Dedifferentiated amniotic fluid mesenchymal stem cell (primary cell): ENCODE results near the gene ZNF207.
A peak's percentile ranks its signal among the peaks of the same experiment; 100 is the strongest.
"Not testable (repeated sequence)": the region's sequence is repeated elsewhere in the genome, so short reads cannot be mapped to it uniquely, and the experiment has no call there.

Source experiments
- DNase-seq: peaks from one replicate; pipeline ENCODE4 v3.0.0-alpha.2; 2016; ENCODE audit errors: extremely low spot score

ZNF207 gene

DNA sequence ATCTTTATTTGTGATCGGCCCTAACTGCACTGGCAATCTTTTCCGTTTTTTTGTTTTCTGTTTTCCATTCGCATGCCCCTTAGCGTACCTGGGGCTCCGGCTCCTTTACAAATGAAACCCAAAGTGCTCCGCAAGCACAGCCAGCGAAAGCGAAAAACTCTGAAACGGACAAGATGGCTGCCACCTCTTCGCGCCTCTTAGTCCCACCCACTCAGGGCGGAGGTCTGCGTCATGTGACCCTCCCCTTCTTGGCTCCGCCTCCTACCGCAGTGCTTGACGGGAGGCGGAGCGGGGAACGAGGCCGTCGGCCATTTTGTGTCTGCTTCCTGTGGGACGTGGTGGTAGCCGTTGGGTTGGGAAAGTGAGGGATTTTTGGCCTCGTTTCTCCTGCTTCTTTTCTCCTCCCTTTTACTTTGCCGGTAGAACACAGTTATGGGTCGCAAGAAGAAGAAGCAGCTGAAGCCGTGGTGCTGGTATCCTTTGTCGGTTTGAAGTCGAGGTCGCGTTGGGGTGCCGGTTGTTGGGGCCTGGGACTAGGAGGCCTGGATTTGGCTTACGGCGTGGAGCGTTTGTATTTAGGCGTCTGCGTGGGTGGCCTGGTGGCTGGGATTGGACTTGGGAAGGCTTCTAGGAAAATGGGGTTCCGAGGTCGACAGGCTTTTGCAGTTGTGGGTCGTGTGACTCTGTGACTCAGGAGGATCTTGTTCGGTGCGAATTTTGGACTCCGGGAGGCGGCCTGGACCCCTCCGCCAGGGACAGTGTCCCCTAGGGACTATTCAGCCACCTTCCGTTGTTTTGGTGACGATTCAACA lies at the start of gene ZNF207:
ZNF207 (plus strand) TSS at position 304 of the 812 bp plus-strand sequence; CDS start at position 433, 129 bp downstream.
- DNase-seq = peak; percentile 97

DNA sequence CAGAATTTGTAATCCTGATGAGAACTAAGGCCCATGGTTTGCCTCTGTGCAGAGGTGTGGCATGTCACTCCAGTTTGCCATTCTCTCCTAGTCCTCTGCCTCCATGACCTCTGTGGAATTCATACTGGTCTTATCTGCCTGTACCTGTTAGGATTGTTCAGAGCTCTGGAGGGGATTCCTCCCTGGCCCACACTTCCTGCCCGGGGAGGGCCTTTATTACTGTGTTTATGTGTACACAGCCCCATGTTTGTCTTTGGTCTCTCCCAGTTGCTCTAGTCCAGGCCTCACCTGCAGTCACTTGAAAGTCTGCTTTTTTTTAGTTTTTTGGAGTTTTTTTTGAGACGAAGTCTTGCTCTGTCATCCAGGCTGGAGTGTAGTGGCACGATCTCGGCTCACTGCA lies 47.9 kb upstream of the ZNF207 start:
- no peak for DNase-seq

DNA sequence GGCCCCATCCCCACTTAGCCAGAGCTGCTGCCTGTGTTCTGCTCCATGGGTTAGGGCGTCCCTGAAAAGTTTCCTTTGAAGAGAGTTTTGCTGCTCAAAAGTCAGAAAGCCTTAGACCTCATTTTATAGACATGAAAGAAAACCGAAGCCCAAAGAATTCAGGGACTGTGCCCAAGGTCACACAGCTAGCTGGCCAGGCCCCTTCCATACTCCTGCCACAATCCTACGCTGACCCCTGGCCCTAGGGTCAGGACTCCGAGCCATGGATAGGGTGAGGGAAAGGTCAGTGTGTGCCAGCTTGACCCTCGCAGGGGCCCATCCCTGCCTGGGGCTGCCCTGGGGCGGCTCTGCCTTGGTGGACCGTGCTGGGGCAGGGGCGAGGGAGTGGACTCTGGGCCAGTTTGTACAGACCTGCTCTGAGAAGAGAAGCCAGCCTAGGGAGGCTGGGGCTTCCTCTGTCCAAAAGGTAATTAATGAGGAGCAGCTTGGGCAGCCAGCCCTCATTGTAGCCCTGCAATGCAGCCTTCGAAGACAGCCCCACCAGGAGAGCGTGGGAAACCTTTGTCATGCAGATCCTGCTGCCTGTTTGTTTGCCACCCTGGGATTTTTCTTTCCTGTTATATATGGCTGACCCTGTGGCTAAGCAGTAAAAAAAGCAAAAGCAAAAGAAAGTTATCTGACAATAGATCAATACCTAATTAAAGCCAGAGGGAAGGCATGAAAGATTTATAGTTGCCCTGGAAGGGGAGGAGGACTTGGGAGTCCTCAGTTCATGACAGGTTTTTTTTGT lies 46.9 kb upstream of the ZNF207 start:
- no peak for DNase-seq

DNA sequence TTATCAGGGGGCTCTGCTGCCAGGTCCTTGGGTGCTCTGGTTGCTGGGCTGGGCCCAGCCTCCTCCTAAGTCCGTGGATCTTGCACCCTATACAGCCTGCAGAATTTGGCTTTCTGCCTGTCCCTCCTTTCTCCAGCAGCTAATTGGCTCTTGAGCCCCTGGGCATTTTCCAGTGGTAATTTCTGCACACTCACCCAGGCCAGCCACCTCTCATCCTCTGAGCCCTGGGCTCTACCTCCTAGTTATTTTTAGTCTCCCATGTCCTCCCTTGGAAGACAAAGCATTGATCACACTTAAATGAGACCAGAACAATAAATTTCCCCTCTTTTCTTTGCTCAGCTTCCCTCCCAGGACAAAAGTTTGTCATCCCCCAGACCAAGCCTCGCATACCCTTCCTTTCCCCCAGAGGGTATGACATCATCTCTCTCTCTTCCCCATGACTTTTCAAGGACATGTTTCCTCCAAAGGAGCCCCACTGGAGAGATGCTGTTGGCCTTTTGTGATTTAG lies 46.1 kb upstream of the ZNF207 start:
- no peak for DNase-seq

DNA sequence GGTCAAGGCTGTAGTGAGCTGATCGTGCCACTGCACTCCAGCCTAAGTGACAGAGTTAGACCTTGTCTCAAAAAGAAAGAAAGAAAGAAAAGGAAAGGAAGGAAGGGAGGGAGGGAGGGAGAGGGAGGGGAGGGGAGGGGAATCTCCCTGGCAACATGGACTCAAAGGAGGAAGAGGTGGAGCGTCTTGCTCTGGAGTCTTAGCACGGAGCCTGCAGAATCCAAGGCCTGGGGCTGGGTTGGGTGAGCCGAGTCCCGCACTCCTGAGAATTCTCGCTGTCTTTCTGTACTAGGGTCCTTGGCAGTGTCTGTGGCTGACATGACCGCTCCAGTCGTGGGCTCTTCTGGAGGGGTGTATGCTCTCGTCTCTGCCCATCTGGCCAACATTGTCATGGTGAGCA lies 44.9 kb upstream of the ZNF207 start:
- DNase-seq = no peak

DNA sequence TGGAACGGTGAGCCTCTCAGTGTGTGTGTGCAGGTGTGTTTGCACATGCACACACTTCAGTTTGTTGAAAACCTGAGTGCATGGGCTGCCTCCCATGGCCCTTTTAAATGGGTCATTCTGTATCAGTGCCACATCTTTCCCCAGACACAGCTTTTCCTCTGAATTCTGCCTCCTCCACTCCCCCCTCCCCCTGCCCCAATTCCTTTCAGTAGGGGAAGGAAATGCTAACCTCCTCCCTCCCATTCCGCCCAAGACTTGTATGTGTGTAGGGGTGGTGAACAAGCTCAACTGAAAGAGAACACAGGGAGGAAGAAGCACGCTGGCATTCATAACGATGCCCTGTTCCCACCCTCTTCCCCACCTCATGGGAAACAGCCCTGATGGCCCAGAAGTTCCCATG lies 42.3 kb upstream of the ZNF207 start:
- DNase-seq = no peak

DNA sequence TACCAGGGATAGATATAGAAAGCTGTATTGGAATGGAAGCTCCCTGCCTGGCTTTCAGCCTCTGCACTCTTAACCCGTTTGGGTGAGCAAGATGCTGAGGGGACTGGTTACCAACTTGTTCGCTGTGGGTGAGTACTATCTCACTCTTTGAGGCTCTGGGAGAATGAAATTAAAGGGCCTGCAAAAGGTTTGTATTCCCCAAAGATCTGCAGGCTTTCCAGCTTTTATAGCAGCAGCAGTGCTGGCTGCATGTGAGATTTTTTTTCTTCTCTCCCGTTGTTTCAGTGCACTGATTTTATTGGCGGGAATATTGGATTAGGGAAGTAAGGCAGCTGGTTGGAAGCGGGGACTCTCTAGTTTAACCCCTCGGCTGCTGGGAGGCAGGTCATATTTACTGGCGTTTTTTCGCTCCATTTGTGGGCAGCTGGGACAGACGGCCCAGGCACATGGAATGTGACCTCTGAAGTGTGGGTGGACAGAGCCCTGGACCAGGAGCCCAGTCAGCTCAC lies 38.9 kb upstream of the ZNF207 start:
- no peak for DNase-seq

DNA sequence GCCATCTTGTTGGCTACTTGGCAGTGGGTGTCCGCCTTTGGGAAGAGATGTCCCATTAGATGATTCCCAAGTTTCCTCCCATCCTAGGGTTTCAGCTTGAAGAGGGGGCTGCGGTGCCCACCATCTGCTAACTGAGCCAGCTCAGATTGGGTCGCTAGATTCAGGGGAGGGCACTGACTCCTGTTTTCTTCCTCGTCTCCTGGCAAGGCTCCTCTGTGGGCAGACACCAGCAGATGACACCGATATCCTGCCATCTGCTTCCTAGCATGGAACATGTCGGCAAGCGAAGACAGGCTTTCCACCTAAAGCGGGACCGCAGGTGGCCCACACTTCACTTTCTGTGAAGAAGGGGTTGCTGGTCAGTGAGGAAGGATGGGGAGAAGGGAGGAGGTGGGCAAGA lies 35.3 kb upstream of the ZNF207 start:
- no peak for DNase-seq

DNA sequence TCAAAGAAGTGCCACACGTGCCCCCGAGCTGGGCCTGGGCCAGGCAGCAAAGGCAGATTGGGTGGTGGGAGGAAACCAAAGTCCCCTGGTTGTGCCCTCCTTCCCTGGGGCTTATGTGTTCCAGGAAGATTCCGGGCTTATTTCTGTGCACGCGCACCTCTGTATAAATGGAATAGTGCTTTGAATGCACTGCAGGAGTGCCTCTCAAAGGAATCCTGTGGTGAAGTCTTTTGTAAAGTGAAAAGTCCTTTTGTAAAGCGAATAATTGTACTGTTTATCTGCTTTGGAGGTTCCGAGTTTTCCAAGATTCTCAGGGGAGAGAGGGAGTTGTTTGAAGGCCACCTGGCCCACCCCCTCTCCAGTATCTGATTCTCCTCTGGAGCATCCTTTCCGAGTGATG lies 34.8 kb upstream of the ZNF207 start:
- DNase-seq = no peak

DNA sequence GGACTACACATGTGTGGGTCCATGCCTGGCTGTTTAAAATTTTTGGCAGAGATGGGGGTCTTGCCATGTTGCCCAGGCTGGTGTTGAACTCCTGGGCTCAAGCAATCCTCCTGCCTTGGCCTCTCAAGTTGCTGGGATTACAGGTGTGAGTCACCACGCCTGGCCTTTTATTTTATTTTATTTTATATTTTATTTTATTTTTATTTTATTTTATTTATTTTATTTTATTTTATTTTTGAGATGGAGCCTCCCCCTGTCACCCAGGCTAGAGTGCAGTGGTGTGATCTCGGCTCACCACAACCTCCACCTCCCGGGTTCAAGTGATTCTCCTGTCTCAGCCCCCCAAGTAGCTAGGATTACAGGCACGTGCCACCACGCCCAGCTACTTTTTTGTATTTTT lies 33.3 kb upstream of the ZNF207 start:
- DNase-seq = not testable (repeated sequence)

DNA sequence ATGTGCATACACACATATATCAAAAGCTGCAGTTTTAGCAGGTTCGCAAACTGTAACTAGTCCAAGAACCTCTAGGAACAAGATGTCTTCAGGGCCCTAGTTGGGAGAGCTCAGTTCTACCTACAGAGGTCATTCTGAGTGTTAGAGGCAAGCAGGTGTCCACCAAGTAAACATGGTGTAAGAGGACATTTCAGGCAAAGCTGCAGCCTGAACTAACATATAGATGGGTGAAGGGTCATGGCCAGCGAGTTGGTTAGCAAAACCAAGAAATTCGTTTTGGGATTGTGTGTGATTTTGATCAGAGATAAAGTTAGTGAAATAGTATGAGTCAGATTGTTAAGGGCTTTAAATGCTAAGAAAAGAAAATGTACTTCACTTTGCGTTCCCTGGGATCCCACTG lies 32.6 kb upstream of the ZNF207 start:
- DNase-seq = no peak

DNA sequence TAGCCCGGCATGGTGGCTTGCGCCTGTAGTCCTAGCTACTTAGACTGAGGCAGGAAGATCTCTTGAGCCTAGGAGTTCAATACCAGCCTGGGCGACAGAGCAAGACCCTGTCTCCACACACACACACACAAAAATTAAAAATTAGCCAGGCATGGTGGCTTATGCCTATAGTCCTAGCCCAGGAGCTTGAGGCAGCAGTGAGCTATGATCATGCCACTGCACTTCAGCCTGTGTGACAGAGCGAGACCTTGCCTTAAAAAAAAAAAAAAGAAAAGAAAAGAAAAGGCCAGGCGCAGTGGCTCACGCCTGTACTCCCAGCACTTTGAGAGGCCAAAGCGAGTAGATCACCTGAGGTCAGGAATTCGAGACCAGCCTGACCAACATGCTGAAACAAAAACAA lies 31.9 kb upstream of the ZNF207 start:
- DNase-seq = no peak

DNA sequence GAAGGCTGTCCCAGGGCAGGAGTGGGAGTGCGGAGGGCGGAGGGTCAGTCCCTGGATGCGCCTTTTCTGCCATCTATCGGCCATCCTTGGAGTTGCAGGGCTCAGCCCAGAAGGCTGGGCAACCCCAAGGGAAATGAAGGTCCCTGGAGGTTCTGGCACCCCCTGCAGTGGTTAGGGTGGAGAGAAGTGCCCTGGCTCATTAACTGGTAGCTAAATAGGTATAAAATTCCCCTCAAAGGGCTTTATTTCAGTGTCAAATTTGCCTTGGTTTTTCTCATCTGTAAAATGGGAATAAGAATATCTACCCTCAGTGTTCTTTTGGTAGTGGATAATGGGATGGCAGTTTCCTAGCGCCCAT lies 30.4 kb upstream of the ZNF207 start:
- peak; percentile 34 for DNase-seq

DNA sequence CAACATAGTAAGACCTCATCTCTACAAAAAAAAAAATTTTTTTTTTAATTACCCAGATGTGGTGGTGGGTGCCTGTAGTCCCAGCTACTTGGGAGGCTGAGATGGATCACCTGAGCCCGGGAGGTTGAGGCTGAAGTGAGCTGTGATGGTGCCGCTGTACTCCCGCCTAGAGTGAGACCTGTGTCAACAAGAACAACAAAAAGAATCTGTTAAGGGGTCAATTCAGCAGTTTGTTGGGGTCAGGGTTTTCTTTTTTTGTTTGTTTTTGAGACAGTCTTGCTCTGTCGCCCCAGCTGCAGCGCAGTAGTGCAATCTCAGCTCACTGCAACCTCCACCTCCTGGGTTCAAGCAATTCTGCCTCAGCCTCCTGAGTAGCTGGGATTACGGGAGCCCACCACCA lies 29.9 kb upstream of the ZNF207 start:
- DNase-seq = not testable (repeated sequence)

DNA sequence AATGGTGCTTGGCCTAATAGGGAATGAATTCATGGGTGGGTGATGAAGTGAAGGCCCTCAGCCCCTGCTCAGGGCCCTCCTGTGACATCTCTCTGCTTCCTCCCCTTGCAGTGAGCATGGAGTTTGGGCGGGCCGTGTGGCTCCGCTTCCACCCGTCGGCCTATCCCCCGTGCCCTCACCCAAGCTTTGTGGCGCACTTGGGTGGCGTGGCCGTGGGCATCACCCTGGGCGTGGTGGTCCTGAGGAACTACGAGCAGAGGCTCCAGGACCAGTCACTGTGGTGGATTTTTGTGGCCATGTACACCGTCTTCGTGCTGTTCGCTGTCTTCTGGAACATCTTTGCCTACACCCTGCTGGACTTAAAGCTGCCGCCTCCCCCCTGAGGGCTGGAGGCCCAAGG lies 29.1 kb upstream of the ZNF207 start:
- no peak for DNase-seq

DNA sequence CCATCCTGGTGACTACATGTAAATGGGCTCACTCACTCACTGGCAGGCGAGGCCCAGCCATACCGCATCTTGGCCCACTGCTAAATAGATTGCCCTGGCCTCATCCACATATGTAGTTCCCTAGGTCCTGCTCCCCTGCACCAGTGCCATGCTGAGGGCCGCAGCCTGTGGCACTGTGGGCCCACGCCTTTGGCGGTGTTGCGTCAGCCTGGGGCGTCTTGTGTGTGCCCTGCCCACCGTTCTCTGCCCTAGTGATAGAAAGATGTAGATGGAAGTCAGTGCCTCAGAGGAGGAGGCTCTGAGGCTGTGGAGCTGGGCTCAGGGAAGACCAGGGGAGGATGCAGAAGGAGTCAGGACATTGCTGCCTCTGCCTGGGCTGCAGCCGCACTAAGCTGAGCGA lies 26.9 kb upstream of the ZNF207 start:
- no peak for DNase-seq

DNA sequence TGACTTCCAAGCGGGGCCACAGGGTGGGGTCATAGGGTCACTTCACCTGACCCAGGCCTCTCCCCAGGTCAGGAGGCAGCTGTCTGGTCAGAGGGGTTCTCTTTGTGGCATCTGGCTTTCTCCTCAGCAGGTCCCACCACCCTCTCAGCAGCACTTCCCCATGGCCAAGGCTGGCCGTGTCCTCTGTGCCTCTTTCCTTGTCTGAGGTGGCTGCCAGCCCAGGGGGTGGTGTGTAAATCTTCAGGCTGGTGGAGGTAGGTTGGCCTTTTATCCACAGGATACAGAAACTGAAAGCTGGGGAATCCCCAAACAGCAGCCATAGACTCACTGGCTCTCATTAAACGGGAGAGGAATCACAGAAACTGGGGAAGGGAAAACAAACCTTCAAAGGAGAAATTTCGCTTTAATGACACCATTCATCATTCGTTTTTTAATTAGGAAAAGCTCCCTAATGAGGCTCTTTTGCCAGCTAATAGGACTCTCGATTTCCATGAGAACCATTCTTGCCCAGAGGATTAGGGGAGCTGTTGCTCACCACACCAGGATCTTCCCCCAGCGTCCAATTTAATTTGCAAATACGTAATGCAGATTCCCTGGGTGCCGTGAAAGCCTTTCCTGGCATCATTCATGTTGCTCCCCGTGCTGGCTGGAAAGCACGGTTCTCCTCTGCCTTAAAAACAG lies 26.0 kb upstream of the ZNF207 start:
- DNase-seq = no peak

DNA sequence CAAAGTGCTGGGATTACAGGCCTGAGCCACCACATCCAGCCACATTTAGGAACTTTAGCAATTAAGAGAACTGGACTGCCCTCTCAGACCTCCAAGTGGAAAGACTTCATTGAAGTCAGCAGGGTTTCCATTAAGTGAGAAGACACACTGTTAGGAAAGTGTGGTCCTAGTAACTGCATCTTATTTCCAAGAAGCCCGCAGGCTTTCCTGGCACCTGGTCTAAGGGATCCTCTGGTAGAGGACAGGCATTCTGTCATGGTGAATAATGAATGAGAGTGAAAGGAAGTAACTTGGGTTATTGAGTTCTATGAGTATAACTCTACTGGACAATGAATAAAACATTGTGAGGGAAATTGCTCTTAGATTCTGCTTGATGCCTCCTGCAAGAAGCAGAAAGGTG lies 22.0 kb upstream of the ZNF207 start:
- DNase-seq = no peak

DNA sequence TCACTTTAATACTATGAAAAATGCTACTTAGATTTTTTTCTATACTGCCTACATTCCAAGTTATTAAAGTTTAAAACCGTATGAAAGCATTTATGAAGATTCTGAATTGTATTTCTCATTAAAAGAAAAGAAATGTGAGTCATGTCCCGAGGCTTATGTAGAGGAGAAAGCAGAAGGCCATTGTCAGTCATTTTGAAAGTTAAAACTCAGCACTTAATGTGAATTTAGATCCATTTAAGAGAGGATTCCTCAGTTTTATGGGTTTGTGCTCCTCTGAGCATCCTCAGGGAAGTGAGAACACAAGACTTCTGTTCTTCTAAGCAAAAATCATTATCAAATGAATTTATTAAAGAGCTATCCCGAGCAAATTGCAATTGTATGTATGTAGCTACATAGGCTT lies 19.8 kb upstream of the ZNF207 start:
- no peak for DNase-seq

DNA sequence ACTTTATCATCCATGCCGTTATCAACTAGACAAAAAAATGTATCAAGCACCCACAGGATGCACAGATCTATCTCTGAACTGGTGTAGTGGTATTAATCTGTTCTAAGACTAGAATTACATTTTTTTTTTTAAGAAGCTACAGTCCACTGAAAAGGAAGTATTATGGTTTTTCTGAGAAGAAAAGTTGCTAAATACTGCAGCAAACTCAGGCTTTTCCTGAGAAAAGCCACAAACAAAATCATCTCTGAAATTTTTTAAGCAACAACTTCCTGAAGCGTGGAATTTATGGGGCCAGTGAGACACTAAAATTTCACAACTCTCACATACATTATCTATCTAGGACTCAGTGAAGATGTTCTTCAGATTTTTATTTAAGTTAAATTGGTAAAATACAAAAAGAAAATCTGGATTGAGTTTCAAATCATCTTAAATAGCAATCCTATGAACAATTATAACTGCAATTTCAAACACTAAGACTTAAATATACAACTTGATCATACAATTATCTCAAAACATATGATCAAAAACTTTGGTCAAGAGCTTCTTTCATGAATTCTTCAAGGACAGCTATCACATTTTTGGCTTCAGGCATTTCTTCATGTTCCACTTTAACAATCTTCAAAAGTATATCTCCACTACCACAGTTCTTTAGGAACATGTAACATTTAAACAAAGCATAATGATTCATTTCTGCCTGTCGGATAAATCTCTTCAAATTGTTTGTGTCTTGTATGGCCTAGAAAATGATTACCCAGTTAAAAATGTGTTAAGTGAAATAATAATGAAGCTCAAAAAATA lies 18.5 kb upstream of the ZNF207 start:
- no peak for DNase-seq

DNA sequence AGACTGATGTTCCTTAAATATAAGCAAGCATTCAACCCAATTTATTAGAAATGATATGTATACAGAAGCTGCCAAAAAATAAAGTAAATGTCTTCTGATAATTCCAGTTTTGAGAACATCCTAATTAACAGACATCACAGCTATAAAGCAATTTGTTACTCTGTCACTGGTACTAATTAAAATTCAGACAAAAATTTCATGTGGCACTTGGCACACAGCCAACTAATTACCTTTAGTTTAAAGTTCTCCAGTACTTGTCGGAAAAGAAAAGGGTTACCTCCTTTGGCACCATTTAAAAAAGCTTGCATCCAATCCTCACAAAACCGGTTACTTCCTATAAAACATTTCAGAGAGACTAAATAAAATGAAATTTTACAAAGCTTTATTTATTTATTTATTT lies 16.8 kb upstream of the ZNF207 start:
- no peak for DNase-seq

DNA sequence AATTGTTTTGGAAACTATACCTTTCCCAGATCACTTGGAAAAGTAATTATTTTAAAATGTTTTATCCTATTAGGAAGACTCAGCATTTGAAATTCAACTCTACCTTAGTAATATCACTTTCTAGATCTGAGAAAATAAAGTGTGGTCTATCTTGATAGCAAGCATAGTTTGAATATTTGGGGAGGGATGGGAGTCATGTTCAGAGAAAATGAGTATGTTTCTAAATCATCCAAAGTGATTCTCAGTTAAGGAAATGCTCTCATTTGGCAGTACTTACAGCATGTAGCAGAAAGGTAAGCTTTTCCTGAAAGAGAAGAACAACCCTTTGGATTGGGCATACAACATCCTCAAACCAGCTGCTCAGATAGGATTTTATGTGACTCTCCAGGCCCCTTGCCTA lies 14.9 kb upstream of the ZNF207 start:
- no peak for DNase-seq
